GM18508 (cell line): ENCODE results near the gene SLC18B1.
"Not testable (repeated sequence)": the region's sequence is repeated elsewhere in the genome, so short reads cannot be mapped to it uniquely, and the experiment has no call there.

Source experiments
- ATAC-seq: cut with Tn5 transposase; IDR thresholded peaks from one replicate; pipeline ENCODE4 v1.9.1; 2021; ENCODE audit warnings: moderate number of reproducible peaks; ENCODE audit not compliant: insufficient read depth, unreplicated experiment

The SLC18B1 gene

GRCh38 chr6:132804251-132804650 is 5.8 kb upstream of the SLC18B1 start:
- no peak for ATAC-seq

GRCh38 chr6:132800656-132801055 is 2.2 kb upstream of the SLC18B1 start:
- ATAC-seq = no peak

GRCh38 chr6:132798869-132799538 is 567 bp upstream of the SLC18B1 start:
- peak; percentile 83 for ATAC-seq

GRCh38 chr6:132795461-132795860 is 3.0 kb downstream of the SLC18B1 start:
- no peak for ATAC-seq

- no peak for ATAC-seq
Measured at GRCh38 chr6:132792510-132792909, 5.9 kb downstream of the SLC18B1 start.

GRCh38 chr6:132790450-132790849 is 8.0 kb downstream of the SLC18B1 start:
- ATAC-seq = no peak

GRCh38 chr6:132789396-132789776 is 9.1 kb downstream of the SLC18B1 start:
- no peak for ATAC-seq

- no peak for ATAC-seq
Measured at GRCh38 chr6:132788658-132789395, 9.6 kb downstream of the SLC18B1 start.

GRCh38 chr6:132785936-132786335 is 12.5 kb downstream of the SLC18B1 start:
- ATAC-seq = no peak

- no peak for ATAC-seq
Measured at GRCh38 chr6:132780770-132781371, 17.6 kb downstream of the SLC18B1 start.

GRCh38 chr6:132777881-132778280 is 20.6 kb downstream of the SLC18B1 start:
- ATAC-seq = not testable (repeated sequence)

- peak; percentile 89 for ATAC-seq
Measured at GRCh38 chr6:132768051-132768517, 30.4 kb downstream of the SLC18B1 start.

- no peak for ATAC-seq
Measured at GRCh38 chr6:132765560-132765959, 32.9 kb downstream of the SLC18B1 start.

- no peak for ATAC-seq
Measured at GRCh38 chr6:132764370-132764769, 34.1 kb downstream of the SLC18B1 start.

- peak; percentile 70 for ATAC-seq
Measured at GRCh38 chr6:132763269-132763668, 35.2 kb downstream of the SLC18B1 start.

- ATAC-seq = no peak
Measured at GRCh38 chr6:132760256-132760655, 38.2 kb downstream of the SLC18B1 start.

GRCh38 chr6:132758689-132759088 is 39.7 kb downstream of the SLC18B1 start:
- no peak for ATAC-seq

GRCh38 chr6:132752255-132752654 is 46.2 kb downstream of the SLC18B1 start:
- ATAC-seq = no peak

- no peak for ATAC-seq
Measured at GRCh38 chr6:132751828-132752227, 46.6 kb downstream of the SLC18B1 start.

GRCh38 chr6:132751306-132751705 is 47.1 kb downstream of the SLC18B1 start:
- ATAC-seq = no peak
